HepG2 (cell line): Measurements from ENCODE around the gene RAB8A. TPM values are rescaled to one million over a fixed set of nuclear protein-coding genes. Genes with fewer than 3 reads are reported as not detected.
A peak's percentile ranks its signal among the peaks of the same experiment; 100 is the strongest.

ENCODE experiments used
- CENPT ChIP-seq: sonication (generic); formaldehyde crosslinking; IDR thresholded peaks from 2 replicates; pipeline ENCODE4 v1.8.0; 2022; ENCODE audit warnings: low read depth, mild to moderate bottlenecking, moderate library complexity, missing genetic modification reagents
- HMG20B ChIP-seq: conservative IDR thresholded peaks from 2 replicates; pipeline ENCODE4 v1.6.1; 2016; ENCODE audit warnings: missing genetic modification reagents, missing compliant biosample characterization
- LCORL ChIP-seq, 2 experiments: fragments of 450-650 bp in 1 of 2; sonication (generic) in 1 of 2; formaldehyde crosslinking in 1 of 2; IDR thresholded peaks; 2 replicates each; pipeline versions ENCODE4 v1.5.0 to v1.6.1; 2017 to 2020; ENCODE audit warnings: antibody characterized with exemption in 1 of 2, missing genetic modification reagents in 1 of 2
- NAIF1 ChIP-seq: sonication (generic); formaldehyde crosslinking; IDR thresholded peaks from 2 replicates; pipeline ENCODE4 v1.5.0; 2020; ENCODE audit warnings: mild to moderate bottlenecking, missing genetic modification reagents, borderline replicate concordance
- SATB2 ChIP-seq: sonication (generic); formaldehyde crosslinking; IDR thresholded peaks from 2 replicates; pipeline ENCODE4 v1.5.0; 2020; ENCODE audit warnings: missing genetic modification reagents
- ZFP1 ChIP-seq: IDR thresholded peaks from 2 replicates; pipeline ENCODE4 v1.6.1; 2016
- ZMAT3 ChIP-seq: sonication (generic); formaldehyde crosslinking; conservative IDR thresholded peaks from 2 replicates; pipeline ENCODE4 v1.7.0; 2021; ENCODE audit warnings: missing genetic modification reagents
- ZNF274 ChIP-seq: sonication (generic); formaldehyde crosslinking; IDR thresholded peaks from 2 replicates; pipeline ENCODE4 v1.5.1; 2020; ENCODE audit warnings: mild to moderate bottlenecking, missing genetic modification reagents
- ZNF317 ChIP-seq: sonication (generic); formaldehyde crosslinking; IDR thresholded peaks from 2 replicates; pipeline ENCODE4 v1.5.0; 2020; ENCODE audit warnings: mild to moderate bottlenecking, missing genetic modification reagents
- ZNF34 ChIP-seq: sonication (generic); formaldehyde crosslinking; IDR thresholded peaks from 2 replicates; pipeline ENCODE4 v1.4.0; 2020; ENCODE audit warnings: mild to moderate bottlenecking, missing genetic modification reagents, borderline replicate concordance
- ZNF569 ChIP-seq: sonication (generic); formaldehyde crosslinking; IDR thresholded peaks from 2 replicates; pipeline ENCODE4 v1.5.0; 2020; ENCODE audit warnings: mild to moderate bottlenecking, missing genetic modification reagents, moderate library complexity, borderline replicate concordance
- ZNF674 ChIP-seq: sonication (generic); formaldehyde crosslinking; IDR thresholded peaks from 2 replicates; pipeline ENCODE4 v1.5.0; 2020; ENCODE audit warnings: low read depth, mild to moderate bottlenecking, missing genetic modification reagents
- ZNF75D ChIP-seq: sonication (generic); formaldehyde crosslinking; IDR thresholded peaks from 2 replicates; pipeline ENCODE4 v1.8.1; 2023; ENCODE audit warnings: missing genetic modification reagents, mild to moderate bottlenecking, borderline replicate concordance
- ZNF780A ChIP-seq: sonication (generic); formaldehyde crosslinking; IDR thresholded peaks from 2 replicates; pipeline ENCODE4 v1.8.0; 2022; ENCODE audit warnings: mild to moderate bottlenecking, missing genetic modification reagents, moderate library complexity
- polyA plus RNA-seq, 8 experiments: library from polyadenylated mRNA; depleted of rRNA in 3 of 8; stranded (reverse) in 7 of 8; unstranded in 1 of 8; fragments of >200 nt; fragmentation: Illumina TruSeq in 4 of 8; extraction: Trizol in 4 of 8; gene quantifications; 2 replicates each; pipeline versions ENCODE4 v1.2.1 to v1.2.3, GENCODE V29; 2011 to 2016; ENCODE audit warnings: low read depth in 4 of 8, missing spikeins in 1 of 8, mixed read lengths in 1 of 8; ENCODE audit not compliant: insufficient read depth in 1 of 8
- total RNA-seq, 5 experiments: library from RNA; depleted of rRNA; stranded (reverse); fragments of >200 nt; fragmentation: Illumina TruSeq; extraction: Trizol; gene quantifications; 2 replicates each; pipeline ENCODE4 v1.2.3, GENCODE V29; 2016; ENCODE audit warnings: low read depth in 1 of 5
- TF ChIP-seq, protein P1 (sequence below): sonication (generic); formaldehyde crosslinking; IDR thresholded peaks from 2 replicates; pipeline ENCODE4 v1.8.0; 2022; ENCODE audit warnings: missing genetic modification reagents, mild to moderate bottlenecking, inconsistent platforms, borderline replicate concordance
- TF ChIP-seq, protein P2 (sequence below): sonication (generic); formaldehyde crosslinking; IDR thresholded peaks from 2 replicates; pipeline ENCODE4 v1.4.0; 2020; ENCODE audit warnings: missing genetic modification reagents
- TF ChIP-seq, protein P3 (sequence below): sonication (generic); formaldehyde crosslinking; IDR thresholded peaks from 2 replicates; pipeline ENCODE4 v1.4.0; 2020; ENCODE audit warnings: missing genetic modification reagents, mild to moderate bottlenecking, borderline replicate concordance
- TF ChIP-seq, protein P4 (sequence below): IDR thresholded peaks from 2 replicates; pipeline ENCODE4 v1.4.0; 2020; ENCODE audit warnings: mild to moderate bottlenecking, missing genetic modification reagents
- TF ChIP-seq, protein P5 (sequence below): sonication (generic); formaldehyde crosslinking; IDR thresholded peaks from 2 replicates; pipeline ENCODE4 v1.5.1; 2020; ENCODE audit warnings: mild to moderate bottlenecking, missing genetic modification reagents, moderate library complexity

RAB8A gene
- total and polyA plus RNA-seq, 2 of the 13 experiments (the other 11 are each of a cell fraction or from before 2014, with no cell fraction given) = 36.7 to 45.0 TPM

DNA sequence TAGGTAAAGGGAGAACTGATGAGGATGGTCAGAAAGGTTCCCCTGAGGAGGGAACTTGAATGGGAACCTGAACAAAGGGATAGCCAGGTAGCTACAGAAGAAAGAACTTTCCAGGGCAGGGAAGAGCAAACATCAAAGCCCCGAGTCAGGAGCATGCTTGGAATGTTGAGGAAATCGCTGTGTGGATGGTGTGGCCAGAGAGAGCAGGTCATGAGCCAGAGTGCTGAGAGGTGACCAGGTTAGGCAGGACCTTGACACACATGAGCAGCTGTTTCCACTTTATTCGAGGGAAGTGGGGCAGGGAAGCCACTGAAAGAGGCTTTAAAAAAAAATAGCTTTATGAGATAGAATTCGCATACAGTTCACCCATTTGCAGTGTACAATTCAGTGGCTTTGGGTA lies 4.4 kb downstream of the RAB8A start (continued):
- TF ChIP-seq, protein P1, sequence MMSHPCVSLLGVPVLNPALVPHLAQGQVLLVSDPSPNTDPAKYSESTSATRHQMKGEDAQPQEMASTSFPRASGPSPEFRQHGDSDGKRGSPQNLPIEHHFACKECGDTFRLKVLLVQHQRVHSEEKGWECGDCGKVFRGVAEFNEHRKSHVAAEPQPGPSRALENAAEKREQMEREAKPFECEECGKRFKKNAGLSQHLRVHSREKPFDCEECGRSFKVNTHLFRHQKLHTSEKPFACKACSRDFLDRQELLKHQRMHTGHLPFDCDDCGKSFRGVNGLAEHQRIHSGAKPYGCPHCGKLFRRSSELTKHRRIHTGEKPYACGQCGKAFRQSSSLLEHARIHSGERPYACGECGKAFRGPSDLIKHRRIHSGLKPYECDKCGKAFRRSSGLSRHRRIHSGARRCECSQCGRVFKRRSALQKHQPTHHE (CRISPR knock-in tag) = no peak
- TF ChIP-seq ZNF780A (CRISPR knock-in tag) (no peak), HMG20B (CRISPR knock-in tag) (no peak), NAIF1 (CRISPR knock-in tag) (no peak), ZMAT3 (CRISPR knock-in tag) (no peak), ZNF674 (CRISPR knock-in tag) (no peak), ZNF75D (no peak), ZFP1 (CRISPR knock-in tag) (no peak), ZNF274 (CRISPR knock-in tag) (no peak), SATB2 (no peak), LCORL (IDR thresholded peaks at IDR 0.05) (no peak), LCORL (CRISPR knock-in tag; IDR thresholded peaks at IDR 0.05) (0 out of 2 replicates have a peak, but pooled peaks have one; percentile 36), ZNF34 (CRISPR knock-in tag) (no peak), ZNF317 (CRISPR knock-in tag) (no peak), CENPT (CRISPR knock-in tag) (no peak), ZNF569 (CRISPR knock-in tag) (no peak)
- TF ChIP-seq, protein P2, sequence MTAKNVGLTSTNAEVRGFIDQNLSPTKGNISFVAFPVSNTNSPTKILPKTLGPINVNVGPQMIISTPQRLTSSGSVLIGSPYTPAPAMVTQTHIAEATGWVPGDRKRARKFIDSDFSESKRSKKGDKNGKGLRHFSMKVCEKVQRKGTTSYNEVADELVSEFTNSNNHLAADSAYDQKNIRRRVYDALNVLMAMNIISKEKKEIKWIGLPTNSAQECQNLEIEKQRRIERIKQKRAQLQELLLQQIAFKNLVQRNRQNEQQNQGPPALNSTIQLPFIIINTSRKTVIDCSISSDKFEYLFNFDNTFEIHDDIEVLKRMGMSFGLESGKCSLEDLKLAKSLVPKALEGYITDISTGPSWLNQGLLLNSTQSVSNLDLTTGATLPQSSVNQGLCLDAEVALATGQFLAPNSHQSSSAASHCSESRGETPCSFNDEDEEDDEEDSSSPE (CRISPR knock-in tag) = no peak
- TF ChIP-seq, protein P3, sequence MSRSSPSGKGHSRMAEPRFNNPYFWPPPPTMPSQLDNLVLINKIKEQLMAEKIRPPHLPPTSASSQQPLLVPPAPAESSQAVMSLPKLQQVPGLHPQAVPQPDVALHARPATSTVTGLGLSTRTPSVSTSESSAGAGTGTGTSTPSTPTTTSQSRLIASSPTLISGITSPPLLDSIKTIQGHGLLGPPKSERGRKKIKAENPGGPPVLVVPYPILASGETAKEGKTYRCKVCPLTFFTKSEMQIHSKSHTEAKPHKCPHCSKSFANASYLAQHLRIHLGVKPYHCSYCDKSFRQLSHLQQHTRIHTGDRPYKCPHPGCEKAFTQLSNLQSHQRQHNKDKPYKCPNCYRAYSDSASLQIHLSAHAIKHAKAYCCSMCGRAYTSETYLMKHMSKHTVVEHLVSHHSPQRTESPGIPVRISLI = no peak
- TF ChIP-seq, protein P4, sequence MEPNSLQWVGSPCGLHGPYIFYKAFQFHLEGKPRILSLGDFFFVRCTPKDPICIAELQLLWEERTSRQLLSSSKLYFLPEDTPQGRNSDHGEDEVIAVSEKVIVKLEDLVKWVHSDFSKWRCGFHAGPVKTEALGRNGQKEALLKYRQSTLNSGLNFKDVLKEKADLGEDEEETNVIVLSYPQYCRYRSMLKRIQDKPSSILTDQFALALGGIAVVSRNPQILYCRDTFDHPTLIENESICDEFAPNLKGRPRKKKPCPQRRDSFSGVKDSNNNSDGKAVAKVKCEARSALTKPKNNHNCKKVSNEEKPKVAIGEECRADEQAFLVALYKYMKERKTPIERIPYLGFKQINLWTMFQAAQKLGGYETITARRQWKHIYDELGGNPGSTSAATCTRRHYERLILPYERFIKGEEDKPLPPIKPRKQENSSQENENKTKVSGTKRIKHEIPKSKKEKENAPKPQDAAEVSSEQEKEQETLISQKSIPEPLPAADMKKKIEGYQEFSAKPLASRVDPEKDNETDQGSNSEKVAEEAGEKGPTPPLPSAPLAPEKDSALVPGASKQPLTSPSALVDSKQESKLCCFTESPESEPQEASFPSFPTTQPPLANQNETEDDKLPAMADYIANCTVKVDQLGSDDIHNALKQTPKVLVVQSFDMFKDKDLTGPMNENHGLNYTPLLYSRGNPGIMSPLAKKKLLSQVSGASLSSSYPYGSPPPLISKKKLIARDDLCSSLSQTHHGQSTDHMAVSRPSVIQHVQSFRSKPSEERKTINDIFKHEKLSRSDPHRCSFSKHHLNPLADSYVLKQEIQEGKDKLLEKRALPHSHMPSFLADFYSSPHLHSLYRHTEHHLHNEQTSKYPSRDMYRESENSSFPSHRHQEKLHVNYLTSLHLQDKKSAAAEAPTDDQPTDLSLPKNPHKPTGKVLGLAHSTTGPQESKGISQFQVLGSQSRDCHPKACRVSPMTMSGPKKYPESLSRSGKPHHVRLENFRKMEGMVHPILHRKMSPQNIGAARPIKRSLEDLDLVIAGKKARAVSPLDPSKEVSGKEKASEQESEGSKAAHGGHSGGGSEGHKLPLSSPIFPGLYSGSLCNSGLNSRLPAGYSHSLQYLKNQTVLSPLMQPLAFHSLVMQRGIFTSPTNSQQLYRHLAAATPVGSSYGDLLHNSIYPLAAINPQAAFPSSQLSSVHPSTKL (CRISPR knock-in tag) = 0 out of 2 replicates have a peak, but pooled peaks have one; percentile 27
- TF ChIP-seq, protein P5, sequence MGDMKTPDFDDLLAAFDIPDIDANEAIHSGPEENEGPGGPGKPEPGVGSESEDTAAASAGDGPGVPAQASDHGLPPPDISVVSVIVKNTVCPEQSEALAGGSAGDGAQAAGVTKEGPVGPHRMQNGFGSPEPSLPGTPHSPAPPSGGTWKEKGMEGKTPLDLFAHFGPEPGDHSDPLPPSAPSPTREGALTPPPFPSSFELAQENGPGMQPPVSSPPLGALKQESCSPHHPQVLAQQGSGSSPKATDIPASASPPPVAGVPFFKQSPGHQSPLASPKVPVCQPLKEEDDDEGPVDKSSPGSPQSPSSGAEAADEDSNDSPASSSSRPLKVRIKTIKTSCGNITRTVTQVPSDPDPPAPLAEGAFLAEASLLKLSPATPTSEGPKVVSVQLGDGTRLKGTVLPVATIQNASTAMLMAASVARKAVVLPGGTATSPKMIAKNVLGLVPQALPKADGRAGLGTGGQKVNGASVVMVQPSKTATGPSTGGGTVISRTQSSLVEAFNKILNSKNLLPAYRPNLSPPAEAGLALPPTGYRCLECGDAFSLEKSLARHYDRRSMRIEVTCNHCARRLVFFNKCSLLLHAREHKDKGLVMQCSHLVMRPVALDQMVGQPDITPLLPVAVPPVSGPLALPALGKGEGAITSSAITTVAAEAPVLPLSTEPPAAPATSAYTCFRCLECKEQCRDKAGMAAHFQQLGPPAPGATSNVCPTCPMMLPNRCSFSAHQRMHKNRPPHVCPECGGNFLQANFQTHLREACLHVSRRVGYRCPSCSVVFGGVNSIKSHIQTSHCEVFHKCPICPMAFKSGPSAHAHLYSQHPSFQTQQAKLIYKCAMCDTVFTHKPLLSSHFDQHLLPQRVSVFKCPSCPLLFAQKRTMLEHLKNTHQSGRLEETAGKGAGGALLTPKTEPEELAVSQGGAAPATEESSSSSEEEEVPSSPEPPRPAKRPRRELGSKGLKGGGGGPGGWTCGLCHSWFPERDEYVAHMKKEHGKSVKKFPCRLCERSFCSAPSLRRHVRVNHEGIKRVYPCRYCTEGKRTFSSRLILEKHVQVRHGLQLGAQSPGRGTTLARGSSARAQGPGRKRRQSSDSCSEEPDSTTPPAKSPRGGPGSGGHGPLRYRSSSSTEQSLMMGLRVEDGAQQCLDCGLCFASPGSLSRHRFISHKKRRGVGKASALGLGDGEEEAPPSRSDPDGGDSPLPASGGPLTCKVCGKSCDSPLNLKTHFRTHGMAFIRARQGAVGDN (CRISPR knock-in tag) = peak; percentile 45
